ENCODE data around the gene NCMAP.

DNA sequence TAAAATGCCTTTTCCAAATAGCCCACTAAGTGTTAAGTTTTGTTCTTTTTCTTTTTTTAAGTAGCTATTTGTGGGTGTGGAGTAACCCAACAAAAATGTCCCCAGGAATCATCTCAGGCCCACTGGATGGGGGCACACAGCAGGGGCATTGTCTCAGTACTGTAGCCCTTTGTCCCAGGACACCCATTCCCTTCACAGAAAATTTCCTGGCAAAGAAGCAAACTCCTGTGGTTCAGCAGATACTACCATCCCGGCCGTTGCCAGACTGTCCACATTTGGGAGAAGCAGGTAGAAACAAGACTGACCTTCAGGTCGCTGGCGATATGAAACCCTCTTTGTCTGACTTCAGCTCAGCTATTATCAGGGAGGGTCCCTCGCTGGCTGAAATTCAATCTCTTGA, 63.5 kb downstream of the NCMAP start:
- TF ChIP-seq POLR2A (IDR thresholded peaks at IDR 0.05; ENCODE audit: extremely low read depth, insufficient read length) = no peak
- TF ChIP-seq, protein P1, sequence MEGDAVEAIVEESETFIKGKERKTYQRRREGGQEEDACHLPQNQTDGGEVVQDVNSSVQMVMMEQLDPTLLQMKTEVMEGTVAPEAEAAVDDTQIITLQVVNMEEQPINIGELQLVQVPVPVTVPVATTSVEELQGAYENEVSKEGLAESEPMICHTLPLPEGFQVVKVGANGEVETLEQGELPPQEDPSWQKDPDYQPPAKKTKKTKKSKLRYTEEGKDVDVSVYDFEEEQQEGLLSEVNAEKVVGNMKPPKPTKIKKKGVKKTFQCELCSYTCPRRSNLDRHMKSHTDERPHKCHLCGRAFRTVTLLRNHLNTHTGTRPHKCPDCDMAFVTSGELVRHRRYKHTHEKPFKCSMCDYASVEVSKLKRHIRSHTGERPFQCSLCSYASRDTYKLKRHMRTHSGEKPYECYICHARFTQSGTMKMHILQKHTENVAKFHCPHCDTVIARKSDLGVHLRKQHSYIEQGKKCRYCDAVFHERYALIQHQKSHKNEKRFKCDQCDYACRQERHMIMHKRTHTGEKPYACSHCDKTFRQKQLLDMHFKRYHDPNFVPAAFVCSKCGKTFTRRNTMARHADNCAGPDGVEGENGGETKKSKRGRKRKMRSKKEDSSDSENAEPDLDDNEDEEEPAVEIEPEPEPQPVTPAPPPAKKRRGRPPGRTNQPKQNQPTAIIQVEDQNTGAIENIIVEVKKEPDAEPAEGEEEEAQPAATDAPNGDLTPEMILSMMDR (IDR thresholded peaks at IDR 0.05; ENCODE audit: low read depth, low read length) = no peak
- TF ChIP-seq MYC (IDR thresholded peaks at IDR 0.05; ENCODE audit: low read depth, low read length) = no peak
- TF ChIP-seq, protein P2, sequence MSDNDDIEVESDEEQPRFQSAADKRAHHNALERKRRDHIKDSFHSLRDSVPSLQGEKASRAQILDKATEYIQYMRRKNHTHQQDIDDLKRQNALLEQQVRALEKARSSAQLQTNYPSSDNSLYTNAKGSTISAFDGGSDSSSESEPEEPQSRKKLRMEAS (IDR thresholded peaks at IDR 0.05; ENCODE audit: low read depth, low read length) = no peak

Measured in NB4 (cell line).